GM23248 (cell line): Measurements from ENCODE around the gene TJP2. TPM values are rescaled to one million over a fixed set of nuclear protein-coding genes. Genes with fewer than 3 reads are reported as not detected.

Experiments
- DNase-seq: peaks from one replicate; pipeline ENCODE4 v3.0.0-alpha.2; 2015
- H2AFZ ChIP-seq: fragments of 200-600 bp; sonication (generic); 2 replicates; pipeline ENCODE4 v1.6.1; 2016; ENCODE audit warnings: antibody characterized with exemption
- H3F3A ChIP-seq: fragments of 200-600 bp; sonication (generic); 2 replicates; pipeline ENCODE4 v1.6.1; 2016; ENCODE audit warnings: mild to moderate bottlenecking, antibody characterized with exemption, mixed run types; ENCODE audit not compliant: insufficient read depth
- H3K27ac ChIP-seq: fragments of 200-600 bp; sonication (generic); 2 replicates; pipeline ENCODE4 v1.5.1; 2016; ENCODE audit warnings: mild to moderate bottlenecking
- H3K27me3 ChIP-seq: fragments of 200-600 bp; sonication (generic); replicated peaks from 2 replicates; pipeline ENCODE4 v1.6.1; 2016; ENCODE audit warnings: mild to moderate bottlenecking; ENCODE audit not compliant: insufficient read depth
- H3K36me3 ChIP-seq: fragments of 200-600 bp; sonication (generic); 2 replicates; pipeline ENCODE4 v1.6.1; 2016; ENCODE audit warnings: low read depth, mild to moderate bottlenecking
- H3K4me1 ChIP-seq: fragments of 200-600 bp; sonication (generic); 2 replicates; pipeline ENCODE4 v1.6.1; 2016; ENCODE audit warnings: mild to moderate bottlenecking; ENCODE audit not compliant: insufficient read depth
- H3K4me2 ChIP-seq: fragments of 200-600 bp; sonication (generic); one replicate; pipeline ENCODE4 v1.6.1; 2016; ENCODE audit warnings: mild to moderate bottlenecking; ENCODE audit not compliant: unreplicated experiment
- H3K4me3 ChIP-seq: fragments of 200-600 bp; sonication (generic); 2 replicates; pipeline ENCODE4 v1.5.1; 2016; ENCODE audit warnings: mild to moderate bottlenecking
- H3K79me2 ChIP-seq: fragments of 200-600 bp; sonication (generic); 2 replicates; pipeline ENCODE4 v1.6.1; 2016; ENCODE audit warnings: mild to moderate bottlenecking; ENCODE audit not compliant: insufficient read depth
- H3K9ac ChIP-seq: fragments of 200-600 bp; sonication (generic); 2 replicates; pipeline ENCODE4 v1.6.1; 2016; ENCODE audit warnings: mild to moderate bottlenecking
- H3K9me2 ChIP-seq: fragments of 200-600 bp; sonication (generic); 2 replicates; pipeline ENCODE4 v1.6.1; 2016; ENCODE audit warnings: mixed run types, mild to moderate bottlenecking, moderate library complexity; ENCODE audit not compliant: insufficient read depth
- H3K9me3 ChIP-seq: fragments of 200-600 bp; sonication (generic); one replicate; pipeline ENCODE4 v1.6.1; 2017; ENCODE audit warnings: low read depth
- H4K20me1 ChIP-seq: fragments of 200-600 bp; sonication (generic); 2 replicates; pipeline ENCODE4 v1.6.0; 2016; ENCODE audit not compliant: insufficient read depth
- EZH2 ChIP-seq: fragments of 200-600 bp; sonication (generic); IDR thresholded peaks from 2 replicates; pipeline ENCODE4 v1.6.1; 2018; ENCODE audit warnings: antibody characterized with exemption, mild to moderate bottlenecking; ENCODE audit not compliant: insufficient read depth, poor library complexity, severe bottlenecking
- EZH2phosphoT487 ChIP-seq: fragments of 200-600 bp; sonication (generic); IDR thresholded peaks from 2 replicates; pipeline ENCODE4 v1.6.1; 2018; ENCODE audit warnings: antibody characterized with exemption, moderate library complexity, mild to moderate bottlenecking, low read depth; ENCODE audit not compliant: insufficient read depth
- WGBS, 2 experiments: methylation state at CpG; one replicate each; pipeline ENCODE4 v1.1.6; 2015 to 2017; ENCODE audit warnings: low lambda C conversion rate in 2 of 2, low coverage in 1 of 2; ENCODE audit errors: missing lambda C conversion rate in 2 of 2; 5-methylcytosine and 5-hydroxymethylcytosine counted together
- in situ Hi-C: fragments of 300-500 bp; cut with MboI; formaldehyde crosslinking; loops from 2 replicates; pipeline ENCODE4 v1.15.0; 2020
- polyA plus RNA-seq: library from polyadenylated mRNA; unstranded; fragments of >200 nt; fragmentation: Nextera tagmentation; extraction: Ambion mirVana; gene quantifications from 2 replicates; pipeline ENCODE4 v1.2.1, GENCODE V29; 2016
- total RNA-seq: library from RNA; depleted of rRNA; stranded (reverse); fragments of >200 nt; shearing (Covaris generic); gene quantifications from 2 replicates; pipeline ENCODE4 v1.2.3, GENCODE V29; 2014

Gene TJP2
- total and polyA plus RNA-seq, 2 experiments from 2014 or later, result 5.5 to 8.6 TPM

DNA sequence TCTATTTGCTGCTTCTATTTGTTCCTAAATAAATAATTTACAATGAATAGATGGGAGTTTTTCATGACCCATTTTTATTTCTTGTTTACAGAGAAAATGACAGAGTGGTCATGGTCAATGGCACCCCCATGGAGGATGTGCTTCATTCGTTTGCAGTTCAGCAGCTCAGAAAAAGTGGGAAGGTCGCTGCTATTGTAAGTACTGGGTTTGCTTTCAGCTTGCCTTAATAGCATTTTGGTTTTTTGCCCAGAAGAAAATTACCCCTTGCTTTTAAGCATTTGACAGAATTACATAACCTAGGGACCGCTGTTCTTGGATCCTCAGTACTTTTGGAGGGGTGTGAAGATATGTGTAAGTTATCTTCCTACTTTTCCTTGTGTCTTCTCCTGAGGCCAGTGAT lies 44.1 kb downstream of the TJP2 start:
- H3K27me3 ChIP-seq, result no peaks in the 10 kb centered on the region
- no peak overlapping the region for H3K4me3 ChIP-seq
- no peaks in the 10 kb centered on the region for H3K4me1 ChIP-seq
- H3K79me2 ChIP-seq, result no peaks in the 10 kb centered on the region
- no peak overlapping the region for H3K27ac ChIP-seq
- H3K4me2 ChIP-seq, result no peak overlapping the region
- H3F3A ChIP-seq, result no peaks in the 10 kb centered on the region
- no peak for DNase-seq
- no peaks in the 10 kb centered on the region for H3K9me2 ChIP-seq
- no peak overlapping the region for H3K9ac ChIP-seq
- H3K9me3 ChIP-seq, result no peaks in the 10 kb centered on the region
- in situ Hi-C loops, result loop anchor here (10.0 kb wide), 1 partner anchor 57 kb away; no protein-coding TSS in a partner anchor
- TF ChIP-seq EZH2phosphoT487 (no peak), EZH2 (no peak)
- no peaks in the 10 kb centered on the region for H3K36me3 ChIP-seq
- H2AFZ ChIP-seq, result no peak overlapping the region
- WGBS, 2 experiments, result 73 to 77% methylated on average over 3 of the region's 3 CpGs
- H4K20me1 ChIP-seq, result no peaks in the 10 kb centered on the region

DNA sequence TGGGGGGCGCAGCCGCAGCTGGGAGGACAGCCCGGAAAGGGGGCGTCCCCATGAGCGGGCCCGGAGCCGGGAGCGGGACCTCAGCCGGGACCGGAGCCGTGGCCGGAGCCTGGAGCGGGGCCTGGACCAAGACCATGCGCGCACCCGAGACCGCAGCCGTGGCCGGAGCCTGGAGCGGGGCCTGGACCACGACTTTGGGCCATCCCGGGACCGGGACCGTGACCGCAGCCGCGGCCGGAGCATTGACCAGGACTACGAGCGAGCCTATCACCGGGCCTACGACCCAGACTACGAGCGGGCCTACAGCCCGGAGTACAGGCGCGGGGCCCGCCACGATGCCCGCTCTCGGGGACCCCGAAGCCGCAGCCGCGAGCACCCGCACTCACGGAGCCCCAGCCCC lies 47.0 kb downstream of the TJP2 start:
- no peak overlapping the region for H3K4me3 ChIP-seq
- in situ Hi-C loops, result no loop called here

DNA sequence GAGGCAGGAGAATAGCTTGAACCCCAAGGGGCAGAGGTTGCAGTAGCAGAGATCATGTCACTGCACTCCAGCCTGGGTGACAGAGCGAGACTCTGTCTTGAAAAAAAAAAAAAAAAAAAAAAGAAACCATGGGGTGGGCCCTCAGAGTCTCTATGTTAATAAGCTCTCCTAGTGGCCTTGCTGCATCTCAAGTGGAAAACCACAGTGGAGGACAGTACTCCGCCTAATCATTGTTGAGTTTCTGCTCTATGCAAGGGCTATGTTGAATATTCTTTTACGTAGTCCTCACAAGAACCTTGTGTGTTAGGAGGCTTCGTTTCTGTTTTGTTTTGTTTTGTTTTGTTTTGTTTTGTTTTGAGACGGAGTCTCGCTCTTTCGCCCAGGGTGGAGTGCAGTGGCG lies 48.9 kb downstream of the TJP2 start:
- H3K4me2 ChIP-seq, result no peak overlapping the region
- no peaks in the 10 kb centered on the region for H3F3A ChIP-seq
- no peak overlapping the region for H3K27ac ChIP-seq
- H3K27me3 ChIP-seq, result no peaks in the 10 kb centered on the region
- peaks cover 4% of the 10 kb centered on the region; the same call in 1 of the 2 replicates for H3K36me3 ChIP-seq
- TF ChIP-seq EZH2 (no peak), EZH2phosphoT487 (no peak)
- DNase-seq, result no peak
- whole genome bisulfite sequencing, 2 experiments, result 99 to 100% methylated on average over 8 of the region's 8 CpGs
- H2AFZ ChIP-seq, result no peak overlapping the region
- H3K4me1 ChIP-seq, result no peaks in the 10 kb centered on the region
- no peaks in the 10 kb centered on the region for H3K9me2 ChIP-seq
- H3K4me3 ChIP-seq, result no peak overlapping the region
- in situ Hi-C loops, result no loop called here
- H3K9me3 ChIP-seq, result no peaks in the 10 kb centered on the region
- H3K79me2 ChIP-seq, result no peaks in the 10 kb centered on the region
- no peak overlapping the region for H3K9ac ChIP-seq
- no peaks in the 10 kb centered on the region for H4K20me1 ChIP-seq

More for the DNA sequence above, 47.0 kb downstream of the TJP2 start:
- DNase-seq, result no peak
- no peaks in the 10 kb centered on the region for H3K9me3 ChIP-seq
- no peaks in the 10 kb centered on the region for H3K79me2 ChIP-seq
- WGBS, 2 experiments, result 95 to 97% methylated on average over 13 to 41 of the region's 47 CpGs
- no peak overlapping the region for H3K4me2 ChIP-seq
- H3K4me1 ChIP-seq, result no peaks in the 10 kb centered on the region
- no peak overlapping the region for H2AFZ ChIP-seq
- H4K20me1 ChIP-seq, result no peaks in the 10 kb centered on the region
- no peaks in the 10 kb centered on the region for H3F3A ChIP-seq
- H3K9me2 ChIP-seq, result no peaks in the 10 kb centered on the region
- H3K27me3 ChIP-seq, result no peaks in the 10 kb centered on the region
- TF ChIP-seq EZH2phosphoT487 (no peak), EZH2 (no peak)
- H3K36me3 ChIP-seq, result no peaks in the 10 kb centered on the region
- H3K9ac ChIP-seq, result no peak overlapping the region
- H3K27ac ChIP-seq, result no peak overlapping the region

DNA sequence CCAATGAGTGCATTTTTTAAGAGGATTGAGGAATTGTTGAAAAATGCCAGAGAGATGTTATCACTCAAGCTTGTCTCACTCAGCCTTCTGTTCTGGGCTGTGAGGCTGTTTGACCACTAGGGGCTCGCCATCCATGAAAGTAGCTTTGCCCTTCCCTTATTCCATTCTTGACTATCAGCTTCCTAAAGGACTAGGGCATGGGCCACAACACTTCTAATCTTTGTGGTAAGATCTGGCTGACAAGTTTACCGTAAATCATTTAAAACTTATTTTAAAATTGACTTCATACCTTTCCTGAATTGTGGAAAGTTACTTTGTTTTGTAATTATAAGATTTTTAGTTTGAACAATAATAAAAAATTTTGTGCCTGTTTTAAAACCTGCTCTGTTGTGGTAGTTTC lies 49.5 kb downstream of the TJP2 start:
- Histone ChIP-seq H3F3A (no peaks in the 10 kb centered on the region), H4K20me1 (no peaks in the 10 kb centered on the region), H3K36me3 (peaks cover 4% of the 10 kb centered on the region; the same call in 1 of the 2 replicates), H3K9me3 (no peaks in the 10 kb centered on the region), H3K4me3 (no peak overlapping the region), H3K4me1 (no peaks in the 10 kb centered on the region), H3K27me3 (no peaks in the 10 kb centered on the region), H2AFZ (no peak overlapping the region), H3K27ac (no peak overlapping the region), H3K9me2 (no peaks in the 10 kb centered on the region), H3K4me2 (no peak overlapping the region), H3K79me2 (no peaks in the 10 kb centered on the region), H3K9ac (no peak overlapping the region)
- TF ChIP-seq EZH2, result no peak
- no peak for TF ChIP-seq EZH2phosphoT487
- WGBS, 2 experiments, result 76 to 78% methylated on average over 2 of the region's 2 CpGs
- DNase-seq, result peak; percentile 77
- in situ Hi-C loops, result no loop called here

DNA sequence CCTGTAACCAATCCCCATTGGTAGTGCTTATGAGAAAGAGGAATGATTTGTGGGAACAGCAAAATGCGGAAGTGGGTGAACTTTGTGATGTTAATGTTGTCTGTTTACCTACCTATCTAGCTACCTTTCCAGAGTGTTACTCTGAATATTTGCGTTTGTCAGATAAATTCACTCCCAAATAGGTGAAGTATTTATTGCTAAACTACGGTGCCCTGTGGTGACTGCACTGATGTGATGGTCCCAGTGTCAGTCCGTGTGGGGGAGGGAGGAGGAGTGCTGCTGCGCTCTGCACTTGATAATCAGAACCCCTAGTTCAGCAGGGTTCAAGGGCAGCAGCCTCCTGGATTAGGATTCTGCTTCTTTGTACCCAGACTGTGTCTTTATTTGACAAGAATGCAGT lies 55.3 kb downstream of the TJP2 start:
- Histone ChIP-seq H3K4me1 (no peaks in the 10 kb centered on the region), H3K9me3 (no peaks in the 10 kb centered on the region), H3F3A (no peaks in the 10 kb centered on the region), H3K27me3 (no peaks in the 10 kb centered on the region), H3K4me3 (no peak overlapping the region), H3K79me2 (no peaks in the 10 kb centered on the region), H3K4me2 (no peak overlapping the region), H3K27ac (no peak overlapping the region), H4K20me1 (no peaks in the 10 kb centered on the region), H3K36me3 (peaks cover 4% of the 10 kb centered on the region; the same call in 1 of the 2 replicates), H3K9ac (no peak overlapping the region), H2AFZ (no peak overlapping the region), H3K9me2 (no peaks in the 10 kb centered on the region)
- no peak for DNase-seq
- TF ChIP-seq EZH2 (no peak), EZH2phosphoT487 (no peak)
- in situ Hi-C loops, result no loop called here
- 97 to 99% methylated on average over 5 of the region's 5 CpGs for WGBS, 2 experiments
